GM12891 (cell line): ENCODE measurements around the gene PROCR.
"Not testable (repeated sequence)": the region's sequence is repeated elsewhere in the genome, so short reads cannot be mapped to it uniquely, and the experiment has no call there.

Source experiments
- POLR2A ChIP-seq: IDR thresholded peaks from 2 replicates; pipeline ENCODE4 v1.6.1; 2011; ENCODE audit warnings: low read depth, low read length, control low read depth
- POLR2AphosphoS5 ChIP-seq: IDR thresholded peaks from 2 replicates; pipeline ENCODE4 v1.6.1; 2011; ENCODE audit warnings: low read depth, low read length, control low read depth
- TAF1 ChIP-seq: IDR thresholded peaks from 2 replicates; pipeline ENCODE4 v1.6.1; 2011; ENCODE audit warnings: low read depth, low read length, control low read depth

- TF ChIP-seq POLR2AphosphoS5, POLR2A, TAF1: not testable (repeated sequence)
Measured at GRCh38 chr20:35160341-35160740, 11.5 kb upstream of the PROCR start.
